Stimulated activated CD4-positive, alpha-beta T cell treated with anti-CD3 and anti-CD28 coated beads, TNF-alpha, amount 100 ng/mL, for 1 hour (primary cell): ENCODE measurements around the gene SBNO2.
"Not testable (repeated sequence)": the region's sequence is repeated elsewhere in the genome, so short reads cannot be mapped to it uniquely, and the experiment has no call there.

Source experiments
- DNase-seq, 3 donors: peaks; one replicate each; pipeline ENCODE4 v3.0.0-alpha.2; 2020; ENCODE audit warnings: low read depth in 3 of 3, low spot score in 1 of 3

SBNO2 gene

GRCh38 chr19:1173845-1174809 is at the start of gene SBNO2:
Gene SBNO2, minus strand, starts transcription at chr19:1174268. Its CDS starts 19,992 bp downstream, at chr19:1154276.
- peak; percentile 81 to 97 (median 83) for DNase-seq

- DNase-seq: no peak
These were observed 49.2 kb upstream of the SBNO2 start for GRCh38 chr19:1223018-1223855.

GRCh38 chr19:1222394-1222793 is 48.3 kb upstream of the SBNO2 start:
- DNase-seq: no peak

- no peak for DNase-seq
These were observed 47.8 kb upstream of the SBNO2 start for GRCh38 chr19:1221904-1222255.

GRCh38 chr19:1220976-1221903 is 47.2 kb upstream of the SBNO2 start:
- no peak for DNase-seq

GRCh38 chr19:1220477-1220930 is 46.4 kb upstream of the SBNO2 start:
- DNase-seq: no peak

- no peak for DNase-seq
These were observed 45.9 kb upstream of the SBNO2 start for GRCh38 chr19:1219786-1220476.

GRCh38 chr19:1218751-1219567 is 44.9 kb upstream of the SBNO2 start:
- no peak for DNase-seq

- DNase-seq: no peak
These were observed 43.3 kb upstream of the SBNO2 start for GRCh38 chr19:1217366-1217765.

- no peak for DNase-seq
These were observed 42.7 kb upstream of the SBNO2 start for GRCh38 chr19:1216756-1217155.

- no peak for DNase-seq
These were observed 41.0 kb upstream of the SBNO2 start for GRCh38 chr19:1214862-1215731.

GRCh38 chr19:1214299-1214861 is 40.3 kb upstream of the SBNO2 start:
- DNase-seq: no peak

GRCh38 chr19:1213391-1214286 is 39.6 kb upstream of the SBNO2 start:
- peak in 1 of 3 donors; percentile 24 for DNase-seq

- DNase-seq: no peak
These were observed 37.6 kb upstream of the SBNO2 start for GRCh38 chr19:1211494-1212234.

- DNase-seq: no peak
These were observed 36.1 kb upstream of the SBNO2 start for GRCh38 chr19:1210227-1210538.

GRCh38 chr19:1208830-1209229 is 34.8 kb upstream of the SBNO2 start:
- not testable (repeated sequence) for DNase-seq
